PC-9 (cell line): Measurements from ENCODE around the gene RFX4. TPM values are rescaled to one million over a fixed set of nuclear protein-coding genes. Genes with fewer than 3 reads are reported as not detected.

ENCODE experiments used
- BruUV-seq: library from RNA; stranded (reverse); fragments of 400-500 nt; replicated peaks from 2 replicates; lab custom pipeline; 2021; lab: Mats Ljungman, UMichigan
- CTCF ChIA-PET: fragments of 300-600 bp; sonication (Branson Sonifier 250); formaldehyde crosslinking; loops from one replicate; lab custom pipeline; 2022; ENCODE audit warnings: antibody characterized with exemption; lab: Charles Lee
- POLR2A ChIA-PET: fragments of 300-600 bp; sonication (Branson Sonifier 250); formaldehyde crosslinking; loops from one replicate; lab custom pipeline; 2022; ENCODE audit warnings: antibody characterized with exemption; ENCODE audit not compliant: unreplicated experiment; lab: Charles Lee
- DNase-seq, 2 experiments: peaks; one replicate each; pipeline versions ENCODE4 v3.0.0 to v3.0.0-alpha.2; 2015 to 2022; ENCODE audit warnings: mixed read lengths in 1 of 2
- H2AFZ ChIP-seq: fragments of 200-600 bp; sonication (generic); 2 replicates; pipeline ENCODE4 v1.8.1; 2017; ENCODE audit warnings: antibody characterized with exemption
- H3F3A ChIP-seq: fragments of 200-600 bp; sonication (generic); 2 replicates; pipeline ENCODE4 v1.8.1; 2017; ENCODE audit warnings: antibody characterized with exemption, mild to moderate bottlenecking, low read depth; ENCODE audit not compliant: insufficient read depth
- H3K27ac ChIP-seq: fragments of 200-600 bp; sonication (generic); 2 replicates; pipeline ENCODE4 v1.6.1; 2016; ENCODE audit warnings: mixed run types
- H3K27me3 ChIP-seq: fragments of 200-600 bp; sonication (generic); 2 replicates; pipeline ENCODE4 v1.6.1; 2016; ENCODE audit warnings: low read depth, mixed run types; ENCODE audit not compliant: insufficient read depth
- H3K36me3 ChIP-seq: fragments of 200-600 bp; sonication (generic); 2 replicates; pipeline ENCODE4 v1.6.1; 2016; ENCODE audit warnings: low read depth, mixed run types
- H3K4me1 ChIP-seq: fragments of 200-600 bp; sonication (generic); replicated peaks from 2 replicates; pipeline ENCODE4 v1.6.1; 2016; ENCODE audit warnings: mixed run types; ENCODE audit not compliant: insufficient read depth
- H3K4me2 ChIP-seq: fragments of 200-600 bp; sonication (generic); 2 replicates; pipeline ENCODE4 v1.6.1; 2017; ENCODE audit warnings: mixed run types
- H3K4me3 ChIP-seq: fragments of 200-600 bp; sonication (generic); 2 replicates; pipeline ENCODE4 v1.6.1; 2016; ENCODE audit warnings: mixed run types
- H3K79me2 ChIP-seq: fragments of 200-600 bp; sonication (generic); 2 replicates; pipeline ENCODE4 v1.6.1; 2017; ENCODE audit warnings: low read depth, mixed run types
- H3K9me2 ChIP-seq: fragments of 200-600 bp; sonication (generic); 2 replicates; pipeline ENCODE4 v1.8.1; 2017; ENCODE audit warnings: mild to moderate bottlenecking; ENCODE audit not compliant: insufficient read depth
- H3K9me3 ChIP-seq: fragments of 200-600 bp; sonication (generic); 2 replicates; pipeline ENCODE4 v1.8.1; 2016; ENCODE audit warnings: low read depth; ENCODE audit not compliant: insufficient read depth
- H4K20me1 ChIP-seq: fragments of 200-600 bp; sonication (generic); 2 replicates; pipeline ENCODE4 v1.8.1; 2017; ENCODE audit not compliant: insufficient read depth
- CTCF ChIP-seq: fragments of 200-600 bp; sonication (generic); conservative IDR thresholded peaks from 2 replicates; pipeline ENCODE4 v1.6.1; 2017; ENCODE audit warnings: mixed run types, antibody characterized with exemption, mild to moderate bottlenecking, moderate library complexity
- EZH2 ChIP-seq: fragments of 200-600 bp; sonication (generic); IDR thresholded peaks from 2 replicates; pipeline ENCODE4 v1.8.0; 2017; ENCODE audit warnings: antibody characterized with exemption, low read depth
- intact Hi-C: fragments of 100-400 bp; cut with micrococcal nuclease; formaldehyde crosslinking; loops from one replicate; pipeline ENCODE4 v1.10.0; 2022; ENCODE audit not compliant: unreplicated experiment
- total RNA-seq: library from RNA; stranded (reverse); gene quantifications from 2 replicates; pipeline ENCODE4 v1.2.3, GENCODE V29; 2021

The RFX4 gene
- total RNA-seq, 1 experiment from 2014 or later, result not detected

GRCh38 chr12:106759526-106760183 lies 176.9 kb downstream of the RFX4 start:
- H3F3A ChIP-seq, result no peaks in the 10 kb centered on the region

GRCh38 chr12:106760184-106760531 lies 177.4 kb downstream of the RFX4 start:
- BruUV-seq, result no TSS peak
- Histone ChIP-seq H3K4me3 (no peak overlapping the region), H3K9me3 (no peaks in the 10 kb centered on the region), H4K20me1 (no peaks in the 10 kb centered on the region), H3K79me2 (no peaks in the 10 kb centered on the region), H3K4me1 (no peaks in the 10 kb centered on the region), H3K36me3 (no peaks in the 10 kb centered on the region), H3K27me3 (no peaks in the 10 kb centered on the region), H2AFZ (no peak overlapping the region), H3K27ac (no peak overlapping the region), H3K9me2 (no peaks in the 10 kb centered on the region), H3K4me2 (no peak overlapping the region), H3F3A (no peaks in the 10 kb centered on the region)
- ChIA-PET POLR2A (no interaction called here), CTCF (no interaction called here)
- DNase-seq, result no peak
- TF ChIP-seq CTCF, result no peak
- TF ChIP-seq EZH2, result no peak
- intact Hi-C loops, result no loop called here

More at GRCh38 chr12:106759526-106760183, 176.9 kb downstream of the RFX4 start:
- H3K27me3 ChIP-seq, result no peaks in the 10 kb centered on the region
- H3K4me2 ChIP-seq, result no peak overlapping the region
- no peak overlapping the region for H3K27ac ChIP-seq
- POLR2A ChIA-PET, result no interaction called here
- H3K4me3 ChIP-seq, result no peak overlapping the region
- H3K9me3 ChIP-seq, result no peaks in the 10 kb centered on the region
- H2AFZ ChIP-seq, result no peak overlapping the region
- DNase-seq, result no peak
- no peaks in the 10 kb centered on the region for H3K36me3 ChIP-seq
- H3K79me2 ChIP-seq, result no peaks in the 10 kb centered on the region
- H3K4me1 ChIP-seq, result no peaks in the 10 kb centered on the region
- intact Hi-C loops, result no loop called here
- TF ChIP-seq CTCF (no peak), EZH2 (no peak)
- H3K9me2 ChIP-seq, result no peaks in the 10 kb centered on the region
- no peaks in the 10 kb centered on the region for H4K20me1 ChIP-seq
- CTCF ChIA-PET, result no interaction called here
- BruUV-seq, result no TSS peak

GRCh38 chr12:106764220-106764619 lies 181.4 kb downstream of the RFX4 start:
- H3K36me3 ChIP-seq, result no peaks in the 10 kb centered on the region
- no peak overlapping the region for H3K4me2 ChIP-seq
- H3K9me2 ChIP-seq, result no peaks in the 10 kb centered on the region
- no peak overlapping the region for H2AFZ ChIP-seq
- intact Hi-C loops, result no loop called here
- H3K79me2 ChIP-seq, result no peaks in the 10 kb centered on the region
- DNase-seq, result no peak
- H3K4me3 ChIP-seq, result no peak overlapping the region
- TF ChIP-seq CTCF, result no peak
- no peak for TF ChIP-seq EZH2
- POLR2A ChIA-PET, result no interaction called here
- H4K20me1 ChIP-seq, result no peaks in the 10 kb centered on the region
- H3F3A ChIP-seq, result no peaks in the 10 kb centered on the region
- no peaks in the 10 kb centered on the region for H3K9me3 ChIP-seq
- 0 out of 2 replicates have a peak, but pooled peaks cover 3% of the 10 kb centered on the region for H3K27me3 ChIP-seq
- no TSS peak for BruUV-seq
- CTCF ChIA-PET, result no interaction called here
- no peaks in the 10 kb centered on the region for H3K4me1 ChIP-seq
- H3K27ac ChIP-seq, result no peak overlapping the region
